SH-SY5Y (cell line): ENCODE results near the gene NUP188.

Experiments
- GATA2 ChIP-seq: IDR thresholded peaks from 2 replicates; pipeline ENCODE4 v1.6.1; 2011; ENCODE audit warnings: mild to moderate bottlenecking, low read depth, low read length
- GATA3 ChIP-seq: IDR thresholded peaks from 2 replicates; pipeline ENCODE4 v1.6.1; 2011; ENCODE audit warnings: low read depth, mild to moderate bottlenecking, low read length, moderate library complexity

DNA sequence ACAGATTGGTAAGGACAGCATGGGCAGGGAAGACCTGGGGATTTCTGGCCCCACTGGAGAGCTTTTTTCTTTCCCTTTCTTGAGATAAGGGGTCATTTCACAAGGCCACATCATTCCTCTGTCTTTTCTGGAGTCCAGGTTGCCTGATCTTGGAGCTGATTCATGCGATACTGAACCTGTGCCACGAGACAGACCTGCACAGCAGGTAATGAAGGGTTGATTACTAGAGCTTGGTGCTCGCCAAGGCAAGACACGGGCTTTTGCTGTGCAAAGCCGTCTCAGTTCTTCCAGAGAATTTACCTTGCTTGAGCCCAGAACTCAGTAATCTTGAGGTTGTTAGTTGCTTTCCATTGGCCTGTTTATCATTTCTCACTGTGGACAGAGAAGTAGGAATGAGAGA, 39.2 kb downstream of the NUP188 start:
- TF ChIP-seq GATA2 (no peak), GATA3 (no peak)
